ENCODE results near the gene EIF4E2. TPM values are rescaled to one million over a fixed set of nuclear protein-coding genes. Genes with fewer than 3 reads are reported as not detected.
"Not testable (repeated sequence)": the region's sequence is repeated elsewhere in the genome, so short reads cannot be mapped to it uniquely, and the experiment has no call there.

Gene EIF4E2
- polyA plus RNA-seq, 3 donors: 106 to 118 (median 112) TPM

- no peak for DNase-seq (ENCODE audit: low read depth in 3 of 3, low spot score in 2 of 3)
Measured at GRCh38 chr2:232521959-232522622, 28.4 kb upstream of the EIF4E2 start.

DNA sequence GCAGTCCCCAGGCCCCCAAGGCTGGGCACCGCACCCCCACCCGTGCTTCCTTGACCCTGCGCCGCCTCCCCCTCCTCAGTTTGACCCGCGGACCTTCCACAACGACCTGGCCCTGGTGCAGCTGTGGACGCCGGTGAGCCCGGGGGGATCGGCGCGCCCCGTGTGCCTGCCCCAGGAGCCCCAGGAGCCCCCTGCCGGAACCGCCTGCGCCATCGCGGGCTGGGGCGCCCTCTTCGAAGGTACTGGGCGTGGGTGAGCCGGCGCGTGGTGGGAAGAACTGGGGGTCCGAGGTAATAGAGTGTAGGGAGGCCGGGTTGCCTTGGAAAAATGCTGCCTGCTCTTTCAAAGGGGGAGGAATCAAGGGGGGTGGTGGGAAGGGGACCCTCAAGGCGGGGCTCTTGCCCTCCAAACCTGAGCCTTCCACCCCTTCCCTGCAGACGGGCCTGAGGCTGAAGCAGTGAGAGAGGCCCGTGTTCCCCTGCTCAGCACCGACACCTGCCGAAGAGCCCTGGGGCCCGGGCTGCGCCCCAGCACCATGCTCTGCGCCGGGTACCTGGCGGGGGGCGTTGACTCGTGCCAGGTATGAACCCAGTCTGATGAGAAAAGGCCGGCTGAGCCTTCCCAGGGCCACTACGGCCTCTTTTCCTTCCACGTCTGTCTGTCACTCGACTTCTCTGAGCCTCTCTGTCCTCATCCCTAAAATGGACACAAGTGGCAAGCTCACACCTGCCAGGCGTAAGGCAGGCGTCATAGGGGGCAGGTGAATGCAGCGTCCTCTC lies 27.7 kb upstream of the EIF4E2 start:
- DNase-seq (ENCODE audit: low read depth in 3 of 3, low spot score in 2 of 3): no peak

DNA sequence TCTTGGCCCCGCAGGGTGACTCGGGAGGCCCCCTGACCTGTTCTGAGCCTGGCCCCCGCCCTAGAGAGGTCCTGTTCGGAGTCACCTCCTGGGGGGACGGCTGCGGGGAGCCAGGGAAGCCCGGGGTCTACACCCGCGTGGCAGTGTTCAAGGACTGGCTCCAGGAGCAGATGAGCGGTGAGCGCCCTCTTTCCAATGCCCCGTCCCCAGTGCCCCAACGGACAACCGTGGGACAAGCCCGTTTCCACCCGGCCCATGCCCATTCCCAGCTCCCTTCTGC lies 27.1 kb upstream of the EIF4E2 start:
- DNase-seq (ENCODE audit: low read depth in 3 of 3, low spot score in 2 of 3): no peak

- DNase-seq (ENCODE audit: low read depth in 3 of 3, low spot score in 2 of 3): no peak
Measured at GRCh38 chr2:232523682-232524597, 26.5 kb upstream of the EIF4E2 start.

- DNase-seq (ENCODE audit: low read depth in 3 of 3, low spot score in 2 of 3): no peak
Measured at GRCh38 chr2:232524771-232525170, 25.7 kb upstream of the EIF4E2 start.

DNA sequence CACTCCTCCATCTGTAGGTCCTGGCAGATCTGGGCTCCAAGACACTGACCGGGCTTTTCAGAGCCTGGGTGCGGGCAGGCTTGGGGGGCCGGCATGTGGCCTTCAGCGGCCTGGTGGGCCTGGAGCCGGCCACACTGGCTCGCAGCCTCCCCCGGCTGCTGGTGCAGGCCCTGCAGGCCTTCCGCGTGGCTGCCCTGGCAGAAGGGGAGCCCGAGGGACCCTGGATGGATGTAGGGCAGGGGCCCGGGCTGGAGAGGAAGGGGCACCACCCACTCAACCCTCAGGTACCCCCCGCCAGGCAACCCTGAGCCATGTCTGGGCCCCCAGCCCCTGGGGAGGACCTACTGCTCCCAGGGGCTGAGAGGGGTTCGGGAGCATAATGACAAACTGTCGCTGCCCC lies 25.3 kb upstream of the EIF4E2 start:
- no peak for DNase-seq (ENCODE audit: low read depth in 3 of 3, low spot score in 2 of 3)

GRCh38 chr2:232525791-232526371 lies 24.6 kb upstream of the EIF4E2 start, which contains the start of gene CHRND:
Gene CHRND (plus strand): TSS chr2:232526160. CDS start chr2:232526216, 56 bp downstream.
- no peak for DNase-seq (ENCODE audit: low read depth in 3 of 3, low spot score in 2 of 3)

DNA sequence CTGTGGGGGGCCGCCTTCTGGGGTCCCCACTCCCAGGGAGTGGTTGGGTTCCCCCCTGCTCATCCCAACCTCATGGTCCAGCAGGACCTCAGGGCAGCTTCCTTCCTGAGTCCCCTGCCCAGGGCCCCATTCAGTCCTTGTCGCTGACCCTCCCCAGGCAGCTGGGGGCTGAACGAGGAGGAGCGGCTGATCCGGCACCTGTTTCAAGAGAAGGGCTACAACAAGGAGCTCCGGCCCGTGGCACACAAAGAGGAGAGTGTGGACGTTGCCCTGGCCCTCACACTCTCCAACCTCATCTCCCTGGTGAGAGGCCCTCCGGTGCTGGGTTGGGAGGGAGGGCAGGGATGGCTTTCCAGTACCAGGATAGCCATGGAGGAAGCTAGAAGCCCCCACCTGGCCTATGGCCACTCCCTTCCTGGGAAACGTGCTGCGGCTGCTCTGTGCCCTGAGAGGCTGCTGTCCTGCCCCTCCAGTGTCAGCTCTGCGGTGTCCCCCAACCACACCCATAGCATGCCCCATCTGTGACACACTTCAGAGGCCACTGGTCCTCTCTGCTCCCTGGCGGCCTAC lies 24.0 kb upstream of the EIF4E2 start:
- no peak for DNase-seq (ENCODE audit: low read depth in 3 of 3, low spot score in 2 of 3)

GRCh38 chr2:232527905-232528470 lies 22.5 kb upstream of the EIF4E2 start:
- no peak for DNase-seq (ENCODE audit: low read depth in 3 of 3, low spot score in 2 of 3)

DNA sequence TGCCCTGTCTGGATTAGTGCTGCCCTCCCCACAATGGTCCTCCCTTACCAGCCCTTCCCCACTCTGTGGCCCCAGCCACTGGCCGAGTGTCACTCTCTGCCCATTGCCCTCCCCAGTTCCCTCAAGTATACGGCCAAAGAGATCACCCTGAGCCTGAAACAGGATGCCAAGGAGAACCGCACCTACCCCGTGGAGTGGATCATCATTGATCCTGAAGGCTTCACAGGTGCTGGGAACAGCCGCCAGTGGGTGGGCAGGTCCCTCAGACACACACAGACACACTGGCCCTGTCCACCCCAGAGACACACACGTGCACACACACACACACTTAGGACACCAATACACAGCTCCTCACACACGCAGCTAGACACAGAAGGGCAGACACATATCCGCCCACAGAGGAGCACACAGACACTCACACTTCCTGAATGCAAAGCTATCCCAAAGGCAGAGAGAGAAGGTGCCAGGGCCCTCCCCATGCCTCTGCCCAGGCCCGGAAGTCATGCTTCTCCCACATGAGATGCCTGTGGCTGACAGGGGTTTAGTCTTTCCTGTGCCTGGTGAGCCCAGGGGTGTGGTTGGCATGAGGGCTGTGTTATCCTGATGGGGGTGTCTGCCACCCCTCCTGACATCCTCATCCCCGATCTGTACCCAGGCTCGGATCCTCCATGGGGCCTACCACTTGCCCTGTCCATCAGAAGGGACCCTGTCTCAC lies 21.6 kb upstream of the EIF4E2 start:
- no peak for DNase-seq (ENCODE audit: low read depth in 3 of 3, low spot score in 2 of 3)

GRCh38 chr2:232529806-232530547 lies 20.5 kb upstream of the EIF4E2 start:
- DNase-seq (ENCODE audit: low read depth in 3 of 3, low spot score in 2 of 3): no peak

- no peak for DNase-seq (ENCODE audit: low read depth in 3 of 3, low spot score in 2 of 3)
Measured at GRCh38 chr2:232530626-232531260, 19.7 kb upstream of the EIF4E2 start.

DNA sequence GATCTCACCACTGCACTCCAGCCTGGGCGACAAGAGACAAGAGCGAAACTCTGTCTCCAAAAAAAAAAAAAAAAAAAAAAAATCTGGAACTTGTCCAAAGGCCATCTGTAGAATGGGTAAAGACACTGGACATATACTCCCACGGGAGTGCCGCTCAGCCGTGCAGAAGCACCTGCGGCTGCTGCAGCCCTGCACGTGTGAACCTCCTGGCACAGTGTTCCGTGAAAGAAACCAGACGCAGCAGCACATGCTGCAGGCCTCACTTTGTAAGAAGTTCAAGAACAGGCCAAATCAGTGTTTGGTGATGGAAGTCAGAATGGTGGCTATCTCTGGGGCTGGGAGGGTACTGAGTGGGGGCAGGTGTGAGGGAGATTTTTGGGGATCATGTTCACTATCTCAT lies 18.1 kb upstream of the EIF4E2 start:
- DNase-seq (ENCODE audit: low read depth in 3 of 3, low spot score in 2 of 3): no peak

DNA sequence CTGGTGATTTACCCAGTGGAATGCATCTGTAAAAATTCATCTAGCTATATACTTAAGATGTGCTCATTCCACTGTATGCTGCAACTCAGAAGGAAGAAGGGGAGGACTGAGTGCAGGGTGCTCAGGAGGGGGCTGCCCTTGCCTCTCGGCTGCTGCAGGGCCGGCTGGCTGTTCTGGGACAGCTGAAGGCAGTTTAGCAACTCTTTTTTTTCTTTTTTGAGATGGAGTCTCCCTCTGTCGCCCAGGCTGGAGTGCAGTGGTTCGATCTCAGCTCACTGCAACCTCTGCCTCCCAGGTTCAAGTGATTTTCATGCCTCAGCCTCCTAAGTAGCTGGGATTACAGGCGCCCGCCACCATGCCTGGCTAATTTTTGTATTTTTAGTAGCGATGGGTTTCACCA lies 17.7 kb upstream of the EIF4E2 start:
- DNase-seq (ENCODE audit: low read depth in 3 of 3, low spot score in 2 of 3): not testable (repeated sequence)

DNA sequence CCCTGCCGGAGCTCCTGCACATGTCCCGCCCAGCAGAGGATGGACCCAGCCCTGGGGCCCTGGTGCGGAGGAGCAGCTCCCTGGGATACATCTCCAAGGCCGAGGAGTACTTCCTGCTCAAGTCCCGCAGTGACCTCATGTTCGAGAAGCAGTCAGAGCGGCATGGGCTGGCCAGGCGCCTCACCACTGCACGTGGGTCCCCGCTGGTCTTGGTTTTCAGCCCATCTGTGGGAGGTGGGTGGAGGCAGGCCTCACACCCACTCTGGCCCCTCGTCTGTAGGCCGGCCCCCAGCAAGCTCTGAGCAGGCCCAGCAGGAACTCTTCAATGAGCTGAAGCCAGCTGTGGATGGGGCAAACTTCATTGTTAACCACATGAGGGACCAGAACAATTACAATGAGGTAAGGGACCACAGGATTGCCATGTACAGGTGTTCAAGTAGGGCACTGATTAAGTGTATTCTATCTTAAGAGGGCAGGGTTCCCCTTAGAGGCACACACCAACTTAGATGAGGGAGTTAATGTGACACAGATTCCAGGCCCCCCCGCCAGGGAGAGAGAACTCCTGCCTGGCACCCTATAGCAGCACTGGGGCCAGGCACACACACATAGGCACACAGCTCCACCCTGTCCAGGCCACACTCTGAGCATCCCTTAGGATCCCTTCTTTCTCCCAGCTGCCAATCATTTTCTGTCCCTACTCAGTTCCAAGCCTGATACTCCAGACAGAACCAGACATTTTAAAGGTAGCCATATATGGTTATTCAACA lies 16.4 kb upstream of the EIF4E2 start:
- no peak for DNase-seq (ENCODE audit: low read depth in 3 of 3, low spot score in 2 of 3)

DNA sequence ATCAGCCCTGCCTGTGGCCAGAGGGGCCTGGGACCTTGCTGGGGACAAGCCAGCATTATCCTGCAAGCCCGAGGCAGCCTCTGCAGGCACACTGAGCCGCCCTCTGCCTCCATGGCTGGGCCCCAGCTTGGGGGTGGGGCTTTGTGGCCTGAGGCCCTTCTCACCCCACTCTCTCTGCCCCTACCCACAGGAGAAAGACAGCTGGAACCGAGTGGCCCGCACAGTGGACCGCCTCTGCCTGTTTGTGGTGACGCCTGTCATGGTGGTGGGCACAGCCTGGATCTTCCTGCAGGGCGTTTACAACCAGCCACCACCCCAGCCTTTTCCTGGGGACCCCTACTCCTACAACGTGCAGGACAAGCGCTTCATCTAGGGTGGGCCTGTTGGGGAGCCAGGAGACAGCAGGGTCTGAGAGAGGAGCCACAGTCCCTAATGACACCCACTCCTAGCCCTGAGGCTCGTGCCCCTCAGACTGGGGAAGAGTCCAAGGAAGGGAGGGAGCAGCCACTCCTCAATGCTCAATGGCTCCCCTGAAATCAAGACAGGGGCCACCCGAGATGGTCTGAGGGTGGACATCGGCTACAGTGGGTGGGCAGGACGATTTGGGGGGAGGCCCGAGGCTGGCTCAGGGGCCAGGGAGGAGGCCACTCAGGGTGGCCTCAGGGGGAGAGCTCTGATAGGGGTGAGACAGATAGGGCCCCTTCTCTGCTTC lies 15.4 kb upstream of the EIF4E2 start:
- DNase-seq (ENCODE audit: low read depth in 3 of 3, low spot score in 2 of 3): no peak
